ENCODE data around the gene DNAI1. TPM values are rescaled to one million over a fixed set of nuclear protein-coding genes. Genes with fewer than 3 reads are reported as not detected.

Gene DNAI1
- polyA plus RNA-seq, 2 of the 4 experiments (the other 2 are of a cell fraction) = 0.27 to 0.40 TPM

DNA sequence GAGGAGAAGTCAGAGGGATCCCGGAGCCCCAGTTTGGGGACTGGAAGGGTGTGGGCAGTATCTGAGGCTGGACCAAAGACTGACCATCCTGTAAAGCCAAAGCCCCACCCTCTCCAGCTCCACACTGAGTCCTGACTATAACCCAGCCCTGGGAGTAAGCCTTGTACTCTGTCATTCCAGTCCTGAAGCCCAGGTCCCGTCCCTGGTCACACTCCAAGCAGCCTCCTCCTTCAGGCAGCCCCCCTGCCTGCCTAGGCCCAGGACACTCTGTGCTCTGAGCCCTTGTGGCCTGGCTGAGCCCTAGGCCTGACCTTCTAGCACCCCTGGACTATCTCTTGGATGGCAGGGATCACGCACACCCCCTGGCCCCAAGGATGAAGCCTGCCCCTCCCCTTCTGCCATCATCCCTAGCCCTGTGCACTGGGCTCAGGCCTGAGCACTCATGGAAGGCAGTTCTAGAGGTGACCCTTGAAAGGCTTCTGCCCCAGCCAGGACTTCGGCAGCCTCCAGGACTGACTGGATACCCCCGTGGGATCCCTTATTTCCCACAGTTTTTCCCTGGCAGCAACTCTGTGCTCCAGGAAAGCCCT lies 92.2 kb downstream of the DNAI1 start (continued):
- TF ChIP-seq BCL3 (IDR thresholded peaks at IDR 0.05) = no peak
- TF ChIP-seq POLR2A (IDR thresholded peaks at IDR 0.05; ENCODE audit: low read length) = no peak
- no peak for TF ChIP-seq CBX8 (IDR thresholded peaks at IDR 0.05)
- no peak for TF ChIP-seq MAFK (IDR thresholded peaks at IDR 0.05; ENCODE audit: partially characterized antibody)
- TF ChIP-seq RNF2 (IDR thresholded peaks at IDR 0.05; ENCODE audit: borderline replicate concordance, low read depth) = no peak
- TF ChIP-seq E2F6 (IDR thresholded peaks at IDR 0.05; ENCODE audit: borderline replicate concordance, low read depth) = no peak

GRCh38 chr9:34551751-34552605 lies 93.4 kb downstream of the DNAI1 start:
- Histone ChIP-seq H3K4me1 (no peaks in the 10 kb centered on the region), H3K4me3 (no peak overlapping the region), H3K4me2 (no peak overlapping the region), H3K9me3 (no peaks in the 10 kb centered on the region), H3K27ac (no peak overlapping the region)
- DNase-seq (ENCODE audit: low read depth in 1 of 2, low spot score in 1 of 2) = no peak
- no peak for ATAC-seq
- WGBS (ENCODE audit: missing lambda C conversion rate) = 46% methylated on average over 17 of the region's 20 CpGs
- TF ChIP-seq BCL3 (IDR thresholded peaks at IDR 0.05) (no peak), ZFP36 (IDR thresholded peaks at IDR 0.05; ENCODE audit: borderline replicate concordance, partially characterized antibody) (no peak), ESRRA (IDR thresholded peaks at IDR 0.05; ENCODE audit: borderline replicate concordance, low read length) (no peak), KDM1A (IDR thresholded peaks at IDR 0.05; ENCODE audit: low read depth) (no peak), RNF2 (IDR thresholded peaks at IDR 0.05; ENCODE audit: borderline replicate concordance, low read depth) (no peak), RAD21 (conservative IDR thresholded peaks at IDR 0.05 in 1 of 2, IDR thresholded peaks at IDR 0.05 in 1 of 2) (no peak), NR3C1 (IDR thresholded peaks at IDR 0.05) (no peak), MAFK (IDR thresholded peaks at IDR 0.05; ENCODE audit: partially characterized antibody) (no peak), JUNB (IDR thresholded peaks at IDR 0.05) (no peak), RFX5 (IDR thresholded peaks at IDR 0.05) (no peak), TP53 (CRISPR knock-in tag; IDR thresholded peaks at IDR 0.05) (no peak), CHD2 (IDR thresholded peaks at IDR 0.05; ENCODE audit: low read length, partially characterized antibody) (no peak), MYC (IDR thresholded peaks at IDR 0.05; ENCODE audit: borderline replicate concordance, low read length) (no peak), ZC3H11A (IDR thresholded peaks at IDR 0.05) (no peak)
- CTCF ChIA-PET = interaction anchor here (1.0 to 11.3 kb wide), 9 partner anchors 9 to 82 kb away, joined by 3 to 297 read pairs (median 12); partner anchors contain the start of genes CNTFR and RPP25L
- FAIRE-seq = no peak
- POLR2A ChIA-PET = no interaction called here

- ATAC-seq = no peak
- ChIA-PET POLR2A (no interaction called here), CTCF (interaction anchor here (1.1 to 11.3 kb wide), 5 partner anchors 29 to 81 kb away, joined by 3 to 297 read pairs (median 12); partner anchors contain the start of genes CNTFR and RPP25L)
- FAIRE-seq = no peak
- no peak for DNase-seq (ENCODE audit: low read depth in 1 of 2, low spot score in 1 of 2)
- Histone ChIP-seq H3K4me1 (no peaks in the 10 kb centered on the region), H3K4me3 (no peak overlapping the region), H3K27ac (no peak overlapping the region), H3K4me2 (no peak overlapping the region), H3K9me3 (no peaks in the 10 kb centered on the region)
- WGBS (ENCODE audit: missing lambda C conversion rate) = 84% methylated on average over 13 of the region's 13 CpGs
- TF ChIP-seq REST (IDR thresholded peaks at IDR 0.05) (no peak), CBX8 (IDR thresholded peaks at IDR 0.05) (no peak), RAD21 (conservative IDR thresholded peaks at IDR 0.05 in 1 of 2, IDR thresholded peaks at IDR 0.05 in 1 of 2) (no peak), KDM1A (IDR thresholded peaks at IDR 0.05; ENCODE audit: low read depth) (no peak), NPAS2 (CRISPR knock-in tag; IDR thresholded peaks at IDR 0.05; ENCODE audit: borderline replicate concordance) (no peak), CHD2 (IDR thresholded peaks at IDR 0.05; ENCODE audit: low read length, partially characterized antibody) (no peak), BCL3 (IDR thresholded peaks at IDR 0.05) (no peak), ZNF302 (CRISPR knock-in tag; IDR thresholded peaks at IDR 0.05) (no peak), ESRRA (IDR thresholded peaks at IDR 0.05; ENCODE audit: borderline replicate concordance, low read length) (no peak), HOXB13 (CRISPR knock-in tag; IDR thresholded peaks at IDR 0.05; ENCODE audit: low read depth) (no peak), TFCP2L1 (CRISPR knock-in tag; IDR thresholded peaks at IDR 0.05) (no peak), POLR2A (IDR thresholded peaks at IDR 0.05; ENCODE audit: low read length) (no peak)
- TF ChIP-seq, protein P1, sequence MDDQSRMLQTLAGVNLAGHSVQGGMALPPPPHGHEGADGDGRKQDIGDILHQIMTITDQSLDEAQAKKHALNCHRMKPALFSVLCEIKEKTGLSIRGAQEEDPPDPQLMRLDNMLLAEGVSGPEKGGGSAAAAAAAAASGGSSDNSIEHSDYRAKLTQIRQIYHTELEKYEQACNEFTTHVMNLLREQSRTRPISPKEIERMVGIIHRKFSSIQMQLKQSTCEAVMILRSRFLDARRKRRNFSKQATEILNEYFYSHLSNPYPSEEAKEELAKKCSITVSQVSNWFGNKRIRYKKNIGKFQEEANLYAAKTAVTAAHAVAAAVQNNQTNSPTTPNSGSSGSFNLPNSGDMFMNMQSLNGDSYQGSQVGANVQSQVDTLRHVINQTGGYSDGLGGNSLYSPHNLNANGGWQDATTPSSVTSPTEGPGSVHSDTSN (IDR thresholded peaks at IDR 0.05) = no peak
These were observed 94.0 kb downstream of the DNAI1 start for GRCh38 chr9:34552606-34552981.
